ENCODE data around the gene CEP70.
"Not testable (repeated sequence)": the region's sequence is repeated elsewhere in the genome, so short reads cannot be mapped to it uniquely, and the experiment has no call there.

Gene CEP70

GRCh38 chr3:138511945-138512344 lies 82.1 kb downstream of the CEP70 start:
- DNase-seq (ENCODE audit: low read depth in 2 of 2) = no peak

- DNase-seq (ENCODE audit: low read depth in 2 of 2) = no peak
Observed at GRCh38 chr3:138509586-138509985, 84.5 kb downstream of the CEP70 start.

GRCh38 chr3:138507524-138507923 lies 86.5 kb downstream of the CEP70 start:
- no peak for DNase-seq (ENCODE audit: low read depth in 2 of 2)

DNA sequence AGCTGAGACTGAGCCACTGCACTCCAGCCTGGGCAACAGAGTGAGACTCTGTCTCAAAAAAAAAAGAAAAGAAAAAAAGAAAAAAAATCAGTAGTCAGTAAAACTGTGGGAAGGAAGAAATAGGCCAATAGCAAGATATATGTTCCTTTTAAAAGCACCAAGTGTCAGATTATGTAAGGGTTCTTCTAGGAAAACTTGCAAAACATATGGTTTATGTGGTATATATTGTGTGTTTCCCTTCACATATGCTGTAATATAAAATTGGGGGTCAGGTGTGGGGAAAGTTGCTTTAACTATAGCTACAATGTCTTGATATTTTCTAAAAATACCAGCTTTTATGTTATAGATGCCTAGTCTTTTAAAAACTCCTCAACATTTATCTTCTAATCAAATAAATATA lies 95.1 kb downstream of the CEP70 start:
- DNase-seq (ENCODE audit: low read depth in 2 of 2) = no peak

DNA sequence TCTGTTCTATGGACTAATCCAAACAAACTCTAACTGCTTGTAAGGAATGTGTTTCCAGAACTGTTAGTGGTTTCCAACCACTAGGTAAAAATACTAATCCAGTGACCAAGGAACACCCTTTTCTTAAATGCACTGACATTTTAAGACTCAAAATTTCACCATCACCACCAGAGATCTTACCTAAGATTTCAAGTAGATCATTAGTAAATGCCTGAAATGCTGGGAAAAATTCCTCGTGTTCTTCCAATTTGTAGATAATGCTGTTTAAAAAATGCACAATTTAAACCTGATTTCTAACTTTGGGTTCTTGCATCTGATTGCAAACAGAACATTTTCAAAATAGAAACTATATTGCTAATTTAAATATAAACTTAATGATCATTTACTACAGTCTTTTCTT lies 96.2 kb downstream of the CEP70 start:
- DNase-seq (ENCODE audit: low read depth in 2 of 2) = no peak

DNA sequence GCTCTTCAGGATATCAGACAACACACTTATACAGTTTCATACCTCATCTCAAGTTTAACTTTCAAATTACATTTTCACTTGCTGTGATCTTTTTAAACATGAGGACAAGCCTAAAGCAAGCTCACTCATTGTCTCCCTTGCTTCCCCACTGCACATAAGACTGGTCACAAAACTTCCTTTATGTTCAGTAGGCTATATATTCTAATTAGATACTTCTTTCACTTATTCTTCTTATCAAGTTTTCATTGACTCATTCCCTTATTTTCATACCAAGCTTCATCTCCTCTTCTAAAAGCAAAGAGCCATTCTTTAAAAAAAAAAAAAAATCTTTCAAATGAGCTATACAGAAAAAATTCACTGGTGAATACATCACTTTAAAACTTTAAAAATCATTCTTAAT lies 97.0 kb downstream of the CEP70 start:
- no peak for DNase-seq (ENCODE audit: low read depth in 2 of 2)

- DNase-seq (ENCODE audit: low read depth in 2 of 2) = no peak
Observed at GRCh38 chr3:138496436-138496835, 97.6 kb downstream of the CEP70 start.

GRCh38 chr3:138495638-138496037 lies 98.4 kb downstream of the CEP70 start:
- DNase-seq (ENCODE audit: low read depth in 2 of 2) = not testable (repeated sequence)

- no peak for DNase-seq (ENCODE audit: low read depth in 2 of 2)
Observed at GRCh38 chr3:138494607-138494929, 99.5 kb downstream of the CEP70 start.

GRCh38 chr3:138493804-138494606 lies 100.1 kb downstream of the CEP70 start:
- DNase-seq (ENCODE audit: low read depth in 2 of 2) = no peak

GRCh38 chr3:138492980-138493675 lies 100.9 kb downstream of the CEP70 start:
- DNase-seq (ENCODE audit: low read depth in 2 of 2) = no peak

DNA sequence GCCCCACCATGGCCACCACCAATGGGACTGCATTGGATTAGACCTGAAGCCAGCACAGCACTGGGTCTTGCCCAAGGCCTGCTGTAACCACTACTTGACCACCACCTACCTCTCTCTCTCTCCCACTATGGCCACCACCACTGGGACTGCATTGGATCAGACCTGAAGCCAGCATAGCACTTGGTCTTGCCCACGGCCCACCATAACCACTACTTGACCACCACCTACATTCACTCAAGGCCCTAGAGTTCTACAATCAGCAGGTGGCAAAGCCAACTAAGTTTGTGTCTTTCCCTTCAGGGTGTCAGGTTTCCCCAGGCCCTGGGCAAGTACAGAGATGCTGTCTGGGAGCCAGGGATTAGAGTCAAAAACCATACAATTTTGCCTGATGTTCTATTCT lies 102.1 kb downstream of the CEP70 start:
- DNase-seq (ENCODE audit: low read depth in 2 of 2) = no peak

GRCh38 chr3:138486580-138486979 lies 107.5 kb downstream of the CEP70 start:
- not testable (repeated sequence) for DNase-seq (ENCODE audit: low read depth in 2 of 2)

- not testable (repeated sequence) for DNase-seq (ENCODE audit: low read depth in 2 of 2)
Observed at GRCh38 chr3:138484672-138485071, 109.4 kb downstream of the CEP70 start.

DNA sequence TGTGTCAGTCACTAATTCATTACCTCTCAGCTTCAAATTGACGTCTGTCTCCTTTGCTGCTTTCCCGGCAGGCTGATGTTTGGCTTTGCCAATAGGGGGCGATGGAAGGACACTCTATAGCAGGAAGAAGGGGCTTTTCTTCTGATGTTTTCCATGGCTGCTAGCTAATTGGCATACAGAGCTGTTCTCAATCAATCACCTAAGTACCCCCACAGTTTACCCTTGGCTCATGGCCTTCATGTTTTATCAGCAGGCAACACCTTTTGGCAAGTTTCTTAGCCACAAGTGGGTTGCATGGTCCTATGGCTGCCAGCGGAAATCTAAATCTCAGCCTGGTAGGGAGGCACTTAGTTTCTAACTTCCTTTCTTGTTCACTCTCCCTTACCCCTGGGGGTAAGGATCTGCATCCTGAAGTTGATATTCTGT lies 114.6 kb downstream of the CEP70 start:
- no peak for DNase-seq (ENCODE audit: low read depth in 2 of 2)

- DNase-seq (ENCODE audit: low read depth in 2 of 2) = no peak
Observed at GRCh38 chr3:138477801-138478200, 116.3 kb downstream of the CEP70 start.

DNA sequence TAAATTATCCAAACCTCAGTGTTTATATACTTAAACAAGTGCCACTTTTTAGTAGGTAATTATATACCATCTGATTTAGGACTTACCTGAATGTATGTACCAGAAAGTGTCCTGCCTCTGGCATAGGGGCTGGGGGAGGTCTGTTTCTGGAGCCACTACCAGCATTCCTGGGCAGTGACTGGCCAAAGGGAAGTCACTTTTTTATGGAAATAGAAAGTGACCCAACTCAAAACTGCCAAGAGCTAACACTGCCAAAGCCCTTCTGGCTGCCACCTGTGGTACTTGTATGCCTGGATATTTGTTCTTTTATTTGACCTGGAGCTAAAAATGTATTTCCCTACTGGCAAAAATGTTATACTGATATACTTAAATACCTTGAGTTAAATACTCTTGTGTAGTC lies 116.9 kb downstream of the CEP70 start:
- no peak for DNase-seq (ENCODE audit: low read depth in 2 of 2)

DNA sequence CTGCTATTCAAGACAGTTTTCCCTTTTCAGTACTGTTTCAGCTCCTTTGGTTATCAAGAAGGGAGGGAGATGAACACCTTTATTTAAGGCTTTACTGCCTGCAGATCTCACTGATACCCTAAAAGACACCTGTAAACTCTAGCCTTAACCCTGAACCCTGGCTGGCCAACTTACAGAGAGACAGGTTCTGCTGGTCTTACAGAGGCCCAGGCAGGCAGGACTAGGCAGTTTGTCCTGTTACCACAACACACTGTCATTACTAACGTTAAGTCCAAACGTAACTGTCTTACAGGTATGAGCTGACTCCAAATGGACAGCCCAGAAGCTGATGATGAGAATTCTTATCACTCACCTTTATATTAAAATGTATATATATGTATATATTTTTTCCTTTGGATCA lies 117.5 kb downstream of the CEP70 start:
- no peak for DNase-seq (ENCODE audit: low read depth in 2 of 2)

DNA sequence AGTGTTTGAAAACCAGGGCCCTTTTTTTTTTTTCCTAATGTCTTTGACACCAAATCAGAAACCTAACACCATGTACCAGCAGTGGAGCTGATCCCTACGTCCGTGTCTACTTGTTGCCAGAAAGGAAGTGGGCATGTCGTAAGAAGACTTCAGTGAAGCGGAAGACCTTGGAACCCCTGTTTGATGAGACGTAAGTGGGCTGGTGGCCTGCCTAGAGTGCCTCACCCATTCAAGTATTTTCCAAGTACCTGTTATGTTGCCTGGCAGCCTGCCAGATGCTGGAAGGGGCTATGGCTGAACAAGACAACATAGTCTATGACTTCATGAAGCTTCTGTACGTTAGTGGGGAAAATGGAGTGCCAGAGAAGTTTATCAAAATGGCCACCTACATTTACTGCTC lies 119.9 kb downstream of the CEP70 start:
- no peak for DNase-seq (ENCODE audit: low read depth in 2 of 2)

DNA sequence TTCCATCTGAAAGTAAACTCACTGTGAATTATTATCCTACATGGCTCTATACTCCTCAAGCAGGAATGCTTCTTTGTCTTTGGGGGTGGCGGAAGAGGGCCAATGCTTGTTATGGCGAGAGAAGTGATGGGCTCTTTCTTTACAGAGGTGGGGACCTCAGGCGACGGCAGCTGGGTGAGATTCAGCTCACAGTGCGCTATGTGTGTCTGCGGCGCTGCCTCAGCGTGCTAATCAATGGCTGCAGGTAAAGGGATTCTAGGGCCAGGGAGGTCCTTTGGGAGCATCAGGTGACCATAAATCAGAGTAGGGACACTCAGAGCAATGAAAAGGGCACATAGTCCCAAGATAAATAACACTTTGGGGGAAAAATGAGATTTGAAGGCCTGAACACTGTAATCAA lies 120.7 kb downstream of the CEP70 start:
- no peak for DNase-seq (ENCODE audit: low read depth in 2 of 2)

DNA sequence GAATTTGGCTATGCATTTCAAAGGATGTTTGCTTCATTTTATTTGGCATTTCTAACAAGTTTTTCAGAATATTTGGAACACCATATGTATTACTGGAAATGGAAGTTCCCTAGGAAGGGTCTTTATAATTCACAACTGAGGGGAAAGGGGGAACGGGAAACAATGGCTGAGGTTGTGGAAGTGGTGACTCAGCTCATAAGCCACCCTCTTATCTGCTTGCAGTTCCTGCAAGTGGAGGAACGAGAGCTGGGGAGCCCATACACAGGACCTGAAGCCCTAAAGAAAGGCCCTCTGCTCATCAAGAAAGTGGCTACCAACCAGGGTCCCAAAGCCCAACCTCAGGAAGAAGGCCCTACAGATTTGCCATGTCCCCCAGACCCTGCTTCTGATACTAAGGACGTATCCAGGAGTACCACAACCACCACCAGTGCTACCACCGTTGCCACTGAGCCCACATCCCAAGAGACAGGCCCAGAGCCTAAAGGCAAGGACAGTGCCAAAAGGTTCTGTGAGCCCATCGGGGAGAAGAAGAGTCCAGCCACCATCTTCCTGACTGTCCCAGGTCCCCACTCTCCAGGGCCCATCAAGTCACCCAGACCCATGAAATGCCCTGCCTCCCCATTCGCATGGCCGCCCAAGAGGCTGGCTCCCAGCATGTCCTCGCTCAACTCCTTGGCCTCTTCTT lies 121.8 kb downstream of the CEP70 start:
- DNase-seq (ENCODE audit: low read depth in 2 of 2) = no peak

- no peak for DNase-seq (ENCODE audit: low read depth in 2 of 2)
Observed at GRCh38 chr3:138471481-138471880, 122.6 kb downstream of the CEP70 start.

DNA sequence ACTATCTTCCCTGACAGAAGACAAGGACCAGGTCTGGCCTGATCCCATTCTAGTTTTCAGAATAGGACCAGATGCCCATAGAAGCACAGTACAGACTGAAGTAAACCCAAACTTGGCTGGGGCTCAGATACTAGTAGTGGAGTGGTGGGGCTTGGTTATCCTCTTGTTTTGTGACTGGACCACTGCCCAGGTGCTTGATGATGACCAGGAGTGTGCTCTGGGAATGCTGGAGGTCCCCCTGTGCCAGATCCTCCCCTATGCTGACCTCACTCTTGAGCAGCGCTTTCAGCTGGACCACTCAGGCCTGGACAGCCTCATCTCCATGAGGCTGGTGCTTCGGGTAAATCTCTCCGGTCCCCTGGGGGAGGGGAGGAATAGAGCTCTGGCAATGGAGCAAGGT lies 123.4 kb downstream of the CEP70 start:
- no peak for DNase-seq (ENCODE audit: low read depth in 2 of 2)
